CD8-positive, alpha-beta memory T cell (primary cell): ENCODE data around the gene SSC4D. TPM values are rescaled to one million over a fixed set of nuclear protein-coding genes. Genes with fewer than 3 reads are reported as not detected.
"Not testable (repeated sequence)": the region's sequence is repeated elsewhere in the genome, so short reads cannot be mapped to it uniquely, and the experiment has no call there.

Experiments used
- CTCF ChIA-PET: fragments of 350-600 bp; sonication (Branson Sonifier 250); formaldehyde crosslinking; loops from one replicate; lab custom pipeline; 2021; ENCODE audit warnings: antibody characterized with exemption; lab: Charles Lee
- POLR2A ChIA-PET: fragments of 350-600 bp; sonication (Branson Sonifier 250); formaldehyde crosslinking; loops from one replicate; lab custom pipeline; 2021; ENCODE audit warnings: antibody characterized with exemption; lab: Charles Lee
- DNase-seq, 5 donors: peaks; one replicate each; pipeline versions ENCODE4 v3.0.0 to v3.0.0-alpha.2; 2020 to 2022; ENCODE audit warnings: mixed read lengths in 1 of 5
- H3K27ac ChIP-seq: one replicate; pipeline ENCODE4 v1.7.0; 2013; ENCODE audit warnings: low read depth, mild to moderate bottlenecking, low read length, moderate library complexity
- H3K27me3 ChIP-seq: 2 replicates; pipeline ENCODE4 v1.7.0; 2013; ENCODE audit warnings: low read length, mild to moderate bottlenecking; ENCODE audit not compliant: insufficient read depth, poor library complexity, severe bottlenecking
- H3K36me3 ChIP-seq: 2 replicates; pipeline ENCODE4 v1.7.0; 2013; ENCODE audit warnings: mild to moderate bottlenecking, low read length, moderate library complexity; ENCODE audit not compliant: insufficient read depth
- H3K4me1 ChIP-seq: 2 replicates; pipeline ENCODE4 v1.7.0; 2013; ENCODE audit warnings: mild to moderate bottlenecking, low read length, moderate library complexity; ENCODE audit not compliant: insufficient read depth
- H3K4me3 ChIP-seq: 2 replicates; pipeline ENCODE4 v1.7.0; 2013; ENCODE audit warnings: mild to moderate bottlenecking, low read length
- H3K9me3 ChIP-seq: 2 replicates; pipeline ENCODE4 v1.7.0; 2013; ENCODE audit warnings: mild to moderate bottlenecking, low read length
- H3K27ac Mint-ChIP-seq, 8 donors: one replicate each; pipeline ENCODE4 v1.8.0; 2020 to 2021; ENCODE audit warnings: mixed read lengths in 8 of 8, mild to moderate bottlenecking in 6 of 8, inconsistent platforms in 3 of 8, moderate library complexity in 3 of 8
- H3K27me3 Mint-ChIP-seq, 2 donors: one replicate each; pipeline ENCODE4 v1.8.0; 2020 to 2021; ENCODE audit warnings: mixed read lengths in 2 of 2, mild to moderate bottlenecking in 1 of 2, moderate library complexity in 1 of 2
- H3K36me3 Mint-ChIP-seq, 3 donors: one replicate each; pipeline ENCODE4 v1.8.0; 2020 to 2021; ENCODE audit warnings: mixed read lengths in 3 of 3, inconsistent platforms in 1 of 3, mild to moderate bottlenecking in 1 of 3
- H3K4me1 Mint-ChIP-seq, 3 donors: one replicate each; pipeline ENCODE4 v1.8.0; 2020 to 2021; ENCODE audit warnings: mixed read lengths in 3 of 3, inconsistent platforms in 1 of 3, mild to moderate bottlenecking in 1 of 3
- H3K4me3 Mint-ChIP-seq, 7 donors: one replicate each; pipeline ENCODE4 v1.8.0; 2020 to 2021; ENCODE audit warnings: mixed read lengths in 7 of 7, mild to moderate bottlenecking in 6 of 7, moderate library complexity in 4 of 7, inconsistent platforms in 2 of 7
- H3K9me3 Mint-ChIP-seq, 5 donors: one replicate each; pipeline ENCODE4 v1.8.0; 2020 to 2022; ENCODE audit warnings: mixed read lengths in 5 of 5, mild to moderate bottlenecking in 3 of 5, moderate library complexity in 2 of 5, inconsistent platforms in 1 of 5
- polyA plus RNA-seq: library from polyadenylated mRNA; unstranded; fragments of 300-500 nt; fragmentation: Illumina TruSeq; gene quantifications from one replicate; pipeline ENCODE4 v1.2.3, GENCODE V29; 2021
- total RNA-seq, 2 experiments: library from RNA; stranded (reverse); gene quantifications; one replicate each; pipeline ENCODE4 v1.2.3, GENCODE V29; 2021

Gene SSC4D
- total and polyA plus RNA-seq, 3 experiments from 2014 or later = 0.17 to 0.55 (median 0.35) TPM

- H3K27ac ChIP-seq, H3K36me3 Mint-ChIP-seq, H3K9me3 ChIP-seq, H3K27ac Mint-ChIP-seq, H3K4me3 Mint-ChIP-seq, H3K27me3 ChIP-seq, H3K4me3 ChIP-seq, H3K9me3 Mint-ChIP-seq, H3K27me3 Mint-ChIP-seq, POLR2A ChIA-PET, CTCF ChIA-PET, DNase-seq, H3K4me1 ChIP-seq, H3K36me3 ChIP-seq: not testable (repeated sequence)
- peaks cover 7 to 13% (median 12%) of the 10 kb centered on the region in 3 donors for H3K4me1 Mint-ChIP-seq
Measured at GRCh38 chr7:76425558-76425957, 16.1 kb upstream of the SSC4D start.

DNA sequence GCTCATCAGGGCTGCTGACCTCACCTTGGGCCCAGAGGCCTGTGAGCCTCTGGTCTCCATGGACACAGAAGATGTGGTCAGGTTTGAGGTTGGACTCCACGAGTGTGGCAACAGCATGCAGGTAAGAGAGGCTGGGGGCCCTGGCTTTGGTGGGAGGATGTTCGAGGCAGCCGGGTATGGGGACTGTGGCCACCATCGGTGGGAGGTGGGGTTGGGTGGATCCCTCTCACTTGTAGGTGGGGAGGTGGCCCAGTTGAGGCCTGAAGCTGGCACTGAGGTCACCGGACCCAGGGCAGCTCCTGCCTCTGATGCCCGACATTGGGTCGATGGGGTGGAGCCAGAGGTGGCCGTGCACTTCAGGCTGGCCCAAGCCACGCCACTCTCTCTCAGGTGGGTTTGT lies 15.7 kb upstream of the SSC4D start:
- Mint-ChIP-seq H3K27me3 (peaks cover 7 to 10% of the 10 kb centered on the region in 2 donors), H3K4me3 (no peak overlapping the region), H3K27ac (peak overlapping the region in 4 of 8 donors; percentile 29 to 83 (median 58)), H3K36me3 (no peaks in the 10 kb centered on the region), H3K4me1 (peaks cover 7 to 13% (median 12%) of the 10 kb centered on the region in 3 donors), H3K9me3 (no peaks in the 10 kb centered on the region)
- no peaks in the 10 kb centered on the region for H3K9me3 ChIP-seq
- ChIA-PET POLR2A (interaction anchor here (0.5 kb wide), 1 partner anchor 23 kb away, joined by 3 read pairs; no protein-coding TSS in a partner anchor), CTCF (no interaction called here)
- H3K36me3 ChIP-seq = no peaks in the 10 kb centered on the region
- no peak overlapping the region for H3K27ac ChIP-seq
- H3K27me3 ChIP-seq = no peaks in the 10 kb centered on the region
- no peaks in the 10 kb centered on the region for H3K4me1 ChIP-seq
- no peak for DNase-seq
- no peak overlapping the region for H3K4me3 ChIP-seq

- no peaks in the 10 kb centered on the region for H3K36me3 Mint-ChIP-seq
- no peaks in the 10 kb centered on the region for H3K9me3 Mint-ChIP-seq
- Histone ChIP-seq H3K27me3 (no peaks in the 10 kb centered on the region), H3K4me1 (no peaks in the 10 kb centered on the region), H3K4me3 (no peak within 1 kb of the TSS), H3K9me3 (no peaks in the 10 kb centered on the region), H3K36me3 (no peaks in the 10 kb centered on the region), H3K27ac (no peak within 1 kb of the TSS)
- H3K27ac Mint-ChIP-seq = peak within 1 kb of the TSS in 5 of 8 donors; percentile 29 to 83 (median 47)
- peak in 1 of 5 donors; percentile 21 for DNase-seq
- peaks cover 7 to 13% (median 12%) of the 10 kb centered on the region in 3 donors for H3K4me1 Mint-ChIP-seq
- peaks cover 7 to 11% of the 10 kb centered on the region in 2 donors for H3K27me3 Mint-ChIP-seq
- CTCF ChIA-PET = no interaction called here
- peak within 1 kb of the TSS in 1 of 7 donors; percentile 49 for H3K4me3 Mint-ChIP-seq
- POLR2A ChIA-PET = interaction anchor here (0.5 kb wide), 1 partner anchor 23 kb away, joined by 3 read pairs; no protein-coding TSS in a partner anchor
Measured at GRCh38 chr7:76424413-76425111, 15.1 kb upstream of the SSC4D start, which contains the start of gene ZP3. TSS of gene ZP3 (plus strand) at chr7:76424950. CDS start at chr7:76424965, 15 bp downstream.

GRCh38 chr7:76423666-76424412 lies 14.3 kb upstream of the SSC4D start:
- Histone ChIP-seq H3K4me1 (no peaks in the 10 kb centered on the region), H3K27me3 (no peaks in the 10 kb centered on the region), H3K27ac (no peak overlapping the region), H3K36me3 (no peaks in the 10 kb centered on the region), H3K4me3 (no peak overlapping the region), H3K9me3 (no peaks in the 10 kb centered on the region)
- Mint-ChIP-seq H3K4me1 (peaks cover 7 to 13% (median 12%) of the 10 kb centered on the region in 3 donors), H3K36me3 (peaks cover 0 to 2% (median 0%) of the 10 kb centered on the region in 3 donors), H3K9me3 (no peaks in the 10 kb centered on the region), H3K27me3 (peaks cover 7 to 11% of the 10 kb centered on the region in 2 donors), H3K27ac (peak overlapping the region in 1 of 8 donors; percentile 29), H3K4me3 (peak overlapping the region in 1 of 7 donors; percentile 40)
- DNase-seq = no peak
- POLR2A ChIA-PET = no interaction called here
- CTCF ChIA-PET = no interaction called here

DNA sequence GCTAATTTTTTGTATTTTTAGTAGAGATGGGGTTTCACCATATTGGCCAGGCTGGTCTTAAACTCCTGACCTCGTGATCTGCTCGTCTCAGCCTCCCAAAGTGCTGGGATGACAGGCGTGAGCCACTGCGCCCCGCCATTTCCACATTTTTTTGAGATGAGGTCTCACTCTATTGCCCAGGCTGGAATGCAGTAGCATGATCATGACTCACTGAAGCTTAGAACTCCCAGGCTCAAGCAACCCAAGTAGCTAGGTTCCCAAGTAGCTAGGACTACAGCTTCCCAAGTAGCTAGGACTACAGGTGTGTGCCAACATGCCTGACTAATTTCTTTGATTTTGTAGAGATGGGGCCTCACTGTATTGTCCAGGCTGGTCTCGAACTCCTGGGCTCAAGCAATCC lies 11.6 kb upstream of the SSC4D start:
- CTCF ChIA-PET, H3K36me3 Mint-ChIP-seq: not testable (repeated sequence)

DNA sequence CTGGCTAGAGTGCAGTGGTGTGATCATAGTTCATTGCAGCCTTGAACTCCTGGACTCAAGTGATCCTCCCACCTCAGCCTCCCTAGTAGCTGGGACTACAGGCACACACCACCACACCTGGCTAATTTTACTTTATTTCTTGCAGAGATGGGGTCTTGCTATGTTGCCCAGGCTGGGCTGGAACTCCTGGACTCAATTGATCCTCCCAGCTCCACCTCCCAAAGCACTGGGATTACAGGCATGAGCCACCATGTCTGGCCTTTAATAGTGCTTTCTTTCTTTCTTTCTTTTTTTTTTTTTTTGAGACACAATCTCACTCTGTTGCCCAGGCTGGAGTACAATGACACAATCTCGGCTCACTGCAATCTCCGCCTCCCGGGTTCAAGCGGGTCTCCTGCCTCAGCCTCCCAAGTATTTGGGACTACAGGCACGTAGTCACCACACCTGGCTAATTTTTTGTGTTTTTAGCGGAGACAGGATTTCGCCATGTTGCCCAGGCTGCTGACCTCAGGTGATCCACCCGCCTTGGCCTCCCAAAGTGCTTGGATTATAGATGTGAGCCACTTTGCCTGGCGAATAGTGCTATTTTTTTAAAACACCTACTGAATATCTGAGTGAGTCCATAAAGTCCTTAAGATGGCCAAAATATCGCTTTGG lies 8.3 kb upstream of the SSC4D start:
- H3K4me1 Mint-ChIP-seq, H3K4me3 ChIP-seq, H3K36me3 Mint-ChIP-seq, H3K9me3 Mint-ChIP-seq, H3K27me3 ChIP-seq, H3K4me3 Mint-ChIP-seq, H3K27ac Mint-ChIP-seq, H3K36me3 ChIP-seq, DNase-seq, H3K9me3 ChIP-seq, CTCF ChIA-PET, H3K4me1 ChIP-seq, H3K27ac ChIP-seq, POLR2A ChIA-PET, H3K27me3 Mint-ChIP-seq: not testable (repeated sequence)

More for the DNA sequence above, 11.6 kb upstream of the SSC4D start:
- H3K4me3 ChIP-seq, H3K36me3 ChIP-seq, H3K27me3 ChIP-seq, POLR2A ChIA-PET, H3K9me3 ChIP-seq, H3K9me3 Mint-ChIP-seq, H3K27ac Mint-ChIP-seq, DNase-seq, H3K27ac ChIP-seq, H3K4me3 Mint-ChIP-seq, H3K4me1 ChIP-seq: not testable (repeated sequence)
- H3K4me1 Mint-ChIP-seq = peaks cover 7 to 13% (median 12%) of the 10 kb centered on the region in 3 donors
- peaks cover 7 to 11% of the 10 kb centered on the region in 2 donors for H3K27me3 Mint-ChIP-seq

DNA sequence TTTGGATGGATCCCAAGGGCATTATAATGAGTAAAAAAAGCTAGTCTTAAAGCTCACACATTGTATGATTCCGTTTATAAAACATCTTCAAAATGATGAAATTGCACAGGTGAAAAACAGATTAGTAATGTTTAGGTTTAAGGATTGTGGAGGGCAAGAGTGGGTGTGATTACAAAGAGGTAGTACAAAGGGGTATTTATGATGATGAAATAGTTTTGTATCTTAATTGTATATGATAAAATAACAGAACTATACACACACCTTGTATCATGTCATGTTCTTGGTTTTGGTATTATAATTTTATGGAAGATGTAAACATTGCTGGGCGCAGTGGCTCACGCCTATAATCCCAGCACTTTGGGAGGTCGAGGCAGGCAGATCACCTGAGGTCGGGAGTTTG lies 2.8 kb upstream of the SSC4D start:
- H3K9me3 ChIP-seq = no peaks in the 10 kb centered on the region
- no peak for DNase-seq
- H3K27ac ChIP-seq = no peak overlapping the region
- no peak overlapping the region for H3K27ac Mint-ChIP-seq
- ChIA-PET POLR2A (no interaction called here), CTCF (no interaction called here)
- H3K36me3 ChIP-seq = no peaks in the 10 kb centered on the region
- H3K9me3 Mint-ChIP-seq = no peaks in the 10 kb centered on the region
- H3K4me1 ChIP-seq = no peaks in the 10 kb centered on the region
- peaks cover 0 to 2% of the 10 kb centered on the region in 2 donors for H3K27me3 Mint-ChIP-seq
- no peaks in the 10 kb centered on the region for H3K27me3 ChIP-seq
- H3K36me3 Mint-ChIP-seq = no peaks in the 10 kb centered on the region
- H3K4me1 Mint-ChIP-seq = no peaks in the 10 kb centered on the region
- no peak overlapping the region for H3K4me3 ChIP-seq
- no peak overlapping the region for H3K4me3 Mint-ChIP-seq

- no peaks in the 10 kb centered on the region for H3K36me3 Mint-ChIP-seq
- no peak overlapping the region for H3K4me3 Mint-ChIP-seq
- H3K4me3 ChIP-seq = no peak overlapping the region
- H3K9me3 ChIP-seq = no peaks in the 10 kb centered on the region
- no peak overlapping the region for H3K27ac ChIP-seq
- H3K27me3 ChIP-seq = no peaks in the 10 kb centered on the region
- DNase-seq = no peak
- H3K36me3 ChIP-seq = no peaks in the 10 kb centered on the region
- ChIA-PET CTCF (no interaction called here), POLR2A (no interaction called here)
- H3K27me3 Mint-ChIP-seq = peaks cover 0 to 2% of the 10 kb centered on the region in 2 donors
- H3K4me1 Mint-ChIP-seq = no peaks in the 10 kb centered on the region
- no peaks in the 10 kb centered on the region for H3K4me1 ChIP-seq
- no peak overlapping the region for H3K27ac Mint-ChIP-seq
- no peaks in the 10 kb centered on the region for H3K9me3 Mint-ChIP-seq
Measured at GRCh38 chr7:76411626-76412025, 2.1 kb upstream of the SSC4D start.
